A673 (cell line): ENCODE measurements around the gene FRY. TPM values are rescaled to one million over a fixed set of nuclear protein-coding genes. Genes with fewer than 3 reads are reported as not detected.

Experiments
- BruUV-seq: library from RNA; stranded (reverse); fragments of 400-500 nt; replicated peaks from 2 replicates; lab custom pipeline; 2021; lab: Mats Ljungman, UMichigan
- CTCF ChIA-PET: fragments of 300-600 bp; sonication (Branson Sonifier 250); formaldehyde crosslinking; loops from one replicate; lab custom pipeline; 2022; ENCODE audit warnings: antibody characterized with exemption; lab: Charles Lee
- POLR2A ChIA-PET: fragments of 300-600 bp; sonication (Branson Sonifier 250); formaldehyde crosslinking; loops from one replicate; lab custom pipeline; 2022; ENCODE audit warnings: antibody characterized with exemption; ENCODE audit not compliant: low non-redundant PET; lab: Charles Lee
- DNase-seq: peaks from one replicate; pipeline ENCODE4 v3.0.0-alpha.2; 2015; ENCODE audit warnings: low spot score
- H3K27ac ChIP-seq: fragments of 200-600 bp; sonication (generic); 2 replicates; pipeline ENCODE4 v1.5.1; 2016; ENCODE audit warnings: mixed run types, low read depth, mild to moderate bottlenecking, mixed read lengths, antibody characterized with exemption, low read length; ENCODE audit not compliant: poor library complexity, severe bottlenecking
- H3K27me3 ChIP-seq: fragments of 200-600 bp; sonication (generic); replicated peaks from 2 replicates; pipeline ENCODE4 v1.6.1; 2017; ENCODE audit warnings: mixed run types, low read depth, mild to moderate bottlenecking, mixed read lengths, antibody characterized with exemption, low read length; ENCODE audit not compliant: insufficient read depth, poor library complexity
- H3K36me3 ChIP-seq: fragments of 200-600 bp; sonication (generic); 2 replicates; pipeline ENCODE4 v1.6.1; 2016; ENCODE audit warnings: mixed run types, mild to moderate bottlenecking, mixed read lengths, antibody characterized with exemption, low read length; ENCODE audit not compliant: insufficient read depth, poor library complexity, severe bottlenecking
- H3K4me1 ChIP-seq: fragments of 200-600 bp; sonication (generic); 2 replicates; pipeline ENCODE4 v1.6.1; 2017; ENCODE audit warnings: mixed run types, mild to moderate bottlenecking, mixed read lengths, antibody characterized with exemption, low read length; ENCODE audit not compliant: insufficient read depth, poor library complexity, severe bottlenecking
- H3K4me3 ChIP-seq: fragments of 200-600 bp; sonication (generic); 2 replicates; pipeline ENCODE4 v1.5.1; 2016; ENCODE audit warnings: low read depth, mixed run types, mild to moderate bottlenecking, mixed read lengths, low read length; ENCODE audit not compliant: poor library complexity, severe bottlenecking
- H3K9me3 ChIP-seq: fragments of 200-600 bp; sonication (generic); 2 replicates; pipeline ENCODE4 v1.6.1; 2016; ENCODE audit warnings: mixed run types, low read depth, mild to moderate bottlenecking, mixed read lengths, antibody characterized with exemption, low read length; ENCODE audit not compliant: poor library complexity, severe bottlenecking
- CTCF ChIP-seq: fragments of 300-800, 200-600 bp; sonication (generic); conservative IDR thresholded peaks from 2 replicates; pipeline ENCODE4 v1.5.1; 2017; ENCODE audit warnings: low read depth, mild to moderate bottlenecking, antibody characterized with exemption, low read length, moderate library complexity, mixed read lengths
- EZH2 ChIP-seq: fragments of 200-600 bp; sonication (generic); IDR thresholded peaks from 2 replicates; pipeline ENCODE4 v1.6.1; 2017; ENCODE audit warnings: borderline replicate concordance, low read depth, mild to moderate bottlenecking, mixed read lengths, antibody characterized with exemption, low read length; ENCODE audit not compliant: poor library complexity, severe bottlenecking
- intact Hi-C: fragments of 100-400 bp; cut with micrococcal nuclease; formaldehyde crosslinking; loops from one replicate; pipeline ENCODE4 v1.10.0; 2022; ENCODE audit not compliant: unreplicated experiment
- total RNA-seq: library from RNA; stranded (reverse); gene quantifications from 2 replicates; pipeline ENCODE4 v1.2.3, GENCODE V29; 2021

The FRY gene
- total RNA-seq, 1 experiment from 2014 or later, result 0.58 TPM

GRCh38 chr13:32334671-32335070 lies 303.1 kb downstream of the FRY start:
- Histone ChIP-seq H3K4me3 (no peak overlapping the region), H3K27ac (no peak overlapping the region), H3K27me3 (no peaks in the 10 kb centered on the region), H3K36me3 (peaks cover 64% of the 10 kb centered on the region), H3K9me3 (peaks cover 8% of the 10 kb centered on the region), H3K4me1 (no peaks in the 10 kb centered on the region)
- DNase-seq, result no peak
- POLR2A ChIA-PET, result no interaction called here
- intact Hi-C loops, result no loop called here
- BruUV-seq, result no TSS peak
- CTCF ChIA-PET, result interaction anchor here (0.6 kb wide), 1 partner anchor 425 kb away, joined by 3 read pairs; no protein-coding TSS in a partner anchor
- TF ChIP-seq CTCF (no peak), EZH2 (no peak)

- POLR2A ChIA-PET, result no interaction called here
- Histone ChIP-seq H3K27me3 (no peaks in the 10 kb centered on the region), H3K4me1 (no peaks in the 10 kb centered on the region), H3K4me3 (no peak overlapping the region), H3K9me3 (peaks cover 8% of the 10 kb centered on the region), H3K27ac (no peak overlapping the region), H3K36me3 (peaks cover 18% of the 10 kb centered on the region)
- intact Hi-C loops, result no loop called here
- DNase-seq, result no peak
- TF ChIP-seq CTCF, result no peak
- TF ChIP-seq EZH2, result no peak
- CTCF ChIA-PET, result no interaction called here
- BruUV-seq, result no TSS peak
Observed at GRCh38 chr13:32340914-32341313, 309.3 kb downstream of the FRY start.

GRCh38 chr13:32347651-32348050 lies 316.1 kb downstream of the FRY start:
- no peak for DNase-seq
- intact Hi-C loops, result no loop called here
- POLR2A ChIA-PET, result interaction anchor here (0.7 kb wide), 1 partner anchor 165 kb away, joined by 3 read pairs; no protein-coding TSS in a partner anchor
- Histone ChIP-seq H3K36me3 (peaks cover 27% of the 10 kb centered on the region), H3K9me3 (no peaks in the 10 kb centered on the region), H3K4me3 (no peak overlapping the region), H3K27ac (no peak overlapping the region), H3K27me3 (no peaks in the 10 kb centered on the region), H3K4me1 (no peaks in the 10 kb centered on the region)
- no TSS peak for BruUV-seq
- CTCF ChIA-PET, result no interaction called here
- TF ChIP-seq EZH2 (no peak), CTCF (no peak)
